Amniotic epithelial cell (primary cell): ENCODE results near the gene ITPR1.

Experiments
- DNase-seq: peaks from one replicate; pipeline ENCODE4 v3.0.0-alpha.2; 2010; ENCODE audit warnings: low read depth

ITPR1 gene

DNA sequence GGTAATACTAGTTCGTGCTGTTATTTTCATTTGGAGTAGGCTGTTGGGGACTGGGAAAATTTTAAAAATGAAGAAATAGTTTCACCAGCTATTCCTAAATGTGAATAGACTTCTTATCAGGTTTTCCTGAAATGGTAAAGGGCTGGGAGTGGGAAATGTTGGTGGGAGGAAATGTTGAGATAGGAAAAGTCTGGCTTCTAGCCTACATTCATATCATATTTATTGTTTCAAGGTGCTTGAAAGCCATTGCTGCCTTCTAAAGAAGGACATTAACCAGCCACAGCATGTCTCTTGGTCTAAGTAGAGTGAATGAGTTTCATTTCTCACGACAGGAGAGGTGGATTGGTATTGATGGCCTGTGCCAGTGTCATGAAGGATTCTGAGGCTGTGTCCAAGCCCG lies 288.9 kb downstream of the ITPR1 start:
- no peak for DNase-seq

DNA sequence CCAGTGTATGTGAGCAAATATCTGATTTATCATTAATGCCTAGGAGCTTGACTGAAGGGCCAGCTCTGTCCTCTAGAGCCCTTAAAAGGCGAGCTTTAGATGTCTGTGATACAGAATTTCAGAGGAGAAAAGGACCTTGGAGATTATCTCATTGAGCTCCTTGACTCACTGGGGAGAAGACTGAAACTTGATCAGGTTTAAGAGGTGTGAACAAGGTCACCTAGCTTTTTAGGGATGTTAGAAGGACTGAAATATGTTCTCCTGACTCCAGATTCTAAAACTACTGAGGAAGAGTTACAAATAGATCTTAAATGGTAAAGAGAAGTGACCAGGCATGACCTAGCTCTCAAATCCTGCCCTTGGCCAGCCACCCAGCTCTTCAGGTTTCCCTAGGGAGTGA lies 292.4 kb downstream of the ITPR1 start:
- no peak for DNase-seq

- peak; percentile 4 for DNase-seq
Observed at GRCh38 chr3:4786431-4786830, 293.3 kb downstream of the ITPR1 start.

DNA sequence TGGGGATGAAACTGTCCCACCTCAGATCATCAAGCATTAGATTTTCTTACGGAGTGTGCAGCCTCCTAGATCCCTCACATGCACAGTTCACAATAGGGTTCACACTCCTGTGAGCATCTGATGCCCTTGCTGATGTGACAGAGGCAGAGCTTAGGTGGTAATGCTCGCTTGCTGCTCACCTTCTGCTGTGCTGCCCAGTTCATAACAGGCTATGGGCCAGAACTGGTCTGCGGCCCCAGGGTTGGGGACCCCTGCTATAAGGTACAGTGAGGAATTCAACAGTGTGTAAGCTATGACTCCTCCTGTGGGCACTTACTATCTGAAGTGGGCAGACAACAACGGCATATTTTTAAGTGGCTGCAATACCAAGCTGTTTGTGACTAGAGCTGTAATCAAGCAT lies 298.2 kb downstream of the ITPR1 start:
- DNase-seq = no peak

- DNase-seq = no peak
Observed at GRCh38 chr3:4793311-4793710, 300.2 kb downstream of the ITPR1 start.

GRCh38 chr3:4794331-4794730 lies 301.2 kb downstream of the ITPR1 start:
- DNase-seq = peak; percentile 7

- no peak for DNase-seq
Observed at GRCh38 chr3:4794798-4795197, 301.6 kb downstream of the ITPR1 start.

- peak; percentile 6 for DNase-seq
Observed at GRCh38 chr3:4795905-4796304, 302.8 kb downstream of the ITPR1 start.

DNA sequence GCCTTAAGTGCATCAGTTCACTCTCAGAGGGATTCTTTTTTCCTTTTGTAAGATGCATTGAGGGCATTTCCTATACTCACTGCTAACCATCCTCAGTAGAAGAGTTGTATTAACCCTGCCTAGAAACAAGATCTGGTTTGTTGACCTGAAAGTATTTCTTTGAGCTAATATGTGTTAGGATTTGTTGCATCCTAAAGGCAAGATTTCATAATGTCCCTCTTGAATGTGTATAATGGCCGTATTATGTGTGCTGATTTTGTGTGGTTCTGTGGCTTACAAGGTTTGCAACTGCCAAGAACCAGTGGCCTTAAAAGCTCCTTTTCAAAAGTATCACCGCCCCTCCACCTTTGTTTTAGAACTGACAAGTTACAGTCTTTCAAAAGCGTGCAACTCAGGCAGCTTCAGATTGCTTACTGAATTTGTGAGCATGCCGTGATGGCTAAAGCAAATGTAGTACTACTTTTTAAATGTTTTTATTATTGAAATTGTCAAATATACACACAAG lies 304.1 kb downstream of the ITPR1 start:
- DNase-seq = peak; percentile 7

GRCh38 chr3:4799266-4800256 lies 306.4 kb downstream of the ITPR1 start:
- no peak for DNase-seq

GRCh38 chr3:4800595-4800994 lies 307.4 kb downstream of the ITPR1 start:
- no peak for DNase-seq

DNA sequence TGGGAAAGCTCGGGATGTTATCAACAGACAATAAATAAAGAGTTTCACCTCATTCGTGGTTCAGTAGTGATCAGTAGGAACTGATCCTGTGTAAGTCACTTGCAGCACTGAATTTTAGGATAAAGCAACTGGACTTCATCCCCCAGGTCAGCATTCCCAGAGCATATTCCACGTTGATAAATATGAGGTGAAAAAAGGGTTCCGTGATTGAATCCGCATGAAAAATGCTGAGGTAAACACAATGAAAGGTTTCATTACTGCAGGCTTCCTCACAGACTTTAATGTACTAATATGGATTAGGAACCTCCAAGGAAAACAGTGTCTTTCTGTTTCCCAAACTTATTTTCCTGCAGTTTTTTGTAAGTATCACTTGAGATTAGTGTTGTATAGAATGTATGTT lies 308.7 kb downstream of the ITPR1 start:
- no peak for DNase-seq

GRCh38 chr3:4802903-4803302 lies 309.8 kb downstream of the ITPR1 start:
- no peak for DNase-seq

DNA sequence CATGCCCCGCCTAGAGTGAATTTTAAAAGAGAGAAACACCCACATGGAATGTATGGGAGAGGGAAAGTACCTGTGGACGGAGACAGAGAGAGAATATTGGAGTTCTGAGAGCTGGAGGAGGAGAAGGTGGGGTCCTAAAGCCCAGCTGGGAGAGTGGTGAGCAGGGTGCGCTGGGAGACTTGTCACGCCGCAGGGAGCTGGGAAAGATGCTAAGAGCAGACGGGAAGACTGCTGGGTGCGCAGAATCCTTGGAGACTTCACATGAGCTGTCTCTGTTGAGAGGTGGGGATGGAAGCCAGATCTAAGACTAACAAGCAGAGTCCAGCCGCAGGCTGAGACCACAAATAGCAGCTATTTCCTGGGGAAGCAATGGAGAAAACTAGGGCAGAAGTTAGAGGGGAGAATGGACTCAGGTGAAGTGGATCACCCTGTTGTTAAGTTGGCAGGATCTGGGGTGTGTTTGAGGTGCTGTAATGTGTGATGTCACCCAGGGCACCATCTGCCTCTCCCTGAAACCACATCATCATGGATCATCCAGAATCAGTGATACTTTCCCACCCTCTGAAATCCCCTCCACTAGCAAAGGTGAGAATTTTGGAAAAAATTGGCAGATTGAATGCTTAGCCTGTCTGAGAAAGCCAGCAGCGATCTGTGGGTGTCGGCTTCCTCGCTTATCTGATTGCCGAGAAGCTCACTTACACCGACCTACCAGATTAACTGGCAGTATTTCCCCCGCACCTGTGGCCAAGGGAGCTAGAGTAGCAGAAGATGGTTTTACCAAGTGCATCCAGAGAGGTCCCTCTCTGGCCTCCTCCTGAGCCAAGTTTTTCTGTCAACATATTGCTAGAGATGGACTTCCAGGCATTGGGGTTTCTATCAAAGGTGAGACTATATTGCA lies 311.3 kb downstream of the ITPR1 start:
- no peak for DNase-seq

GRCh38 chr3:4805662-4806061 lies 312.5 kb downstream of the ITPR1 start:
- no peak for DNase-seq

- no peak for DNase-seq
Observed at GRCh38 chr3:4806535-4807108, 313.5 kb downstream of the ITPR1 start.

GRCh38 chr3:4807381-4808280 lies 314.5 kb downstream of the ITPR1 start:
- DNase-seq = no peak

GRCh38 chr3:4808637-4809036 lies 315.5 kb downstream of the ITPR1 start:
- no peak for DNase-seq

GRCh38 chr3:4809922-4810321 lies 316.8 kb downstream of the ITPR1 start:
- DNase-seq = no peak

DNA sequence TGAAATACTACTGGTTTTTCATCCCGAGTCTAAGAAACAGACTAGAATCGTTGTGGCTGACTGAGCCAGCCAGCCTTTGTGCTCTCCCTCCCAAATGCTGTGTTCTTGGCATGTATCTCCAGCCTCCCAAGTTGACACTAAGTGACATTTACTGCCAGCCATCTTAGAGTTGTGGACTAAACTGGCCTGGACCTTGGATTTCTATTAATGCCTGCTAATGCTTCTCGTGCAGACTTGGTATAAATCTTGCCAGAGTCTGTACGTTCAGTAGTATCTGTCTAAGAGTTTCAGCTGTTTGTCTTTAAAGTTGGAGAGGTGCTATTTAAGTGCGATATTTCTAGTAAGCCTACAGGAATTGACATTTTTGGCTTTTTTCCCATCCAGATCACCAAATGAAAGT lies 319.4 kb downstream of the ITPR1 start:
- no peak for DNase-seq

- peak; percentile 52 for DNase-seq
Observed at GRCh38 chr3:4813909-4814304, 320.8 kb downstream of the ITPR1 start.
